ENCODE results near the gene LCN2.

Gene LCN2

DNA sequence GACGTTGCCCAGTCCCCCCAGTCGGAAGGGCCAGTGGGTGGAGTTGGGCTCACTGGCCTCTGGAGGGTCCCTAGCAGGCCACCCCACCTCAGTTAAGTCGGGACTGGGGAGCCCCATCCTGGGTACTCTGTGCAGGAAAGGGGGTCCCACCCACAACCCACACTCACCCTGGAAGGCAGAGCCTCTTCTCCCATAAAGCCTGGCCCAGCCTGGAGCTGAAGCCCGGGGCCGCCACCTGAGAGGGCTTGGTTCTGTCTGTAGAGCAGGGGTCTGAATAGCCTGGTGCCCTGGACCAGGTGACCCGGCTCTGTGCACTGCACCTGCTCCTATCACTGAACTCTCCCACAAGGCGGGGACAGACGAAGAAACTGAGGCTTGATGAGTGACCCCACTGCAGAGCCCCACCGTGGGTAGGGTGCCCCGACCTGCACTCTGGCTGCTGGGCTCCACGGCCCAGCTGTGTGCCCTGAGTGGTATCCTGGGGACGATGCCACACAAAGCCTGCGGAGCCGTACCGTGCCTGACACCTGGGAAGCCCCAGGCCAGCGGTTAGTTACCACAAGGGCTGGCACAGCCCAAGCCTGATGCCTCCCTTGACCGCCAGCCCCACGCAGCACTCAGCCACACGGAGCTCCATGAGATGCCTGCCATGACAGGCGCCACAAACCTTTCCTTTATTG is 29.1 kb upstream of the LCN2 start:
- H3K4me3 ChIP-seq (ENCODE audit: low read length): no peak overlapping the region
- TF ChIP-seq, protein P1, sequence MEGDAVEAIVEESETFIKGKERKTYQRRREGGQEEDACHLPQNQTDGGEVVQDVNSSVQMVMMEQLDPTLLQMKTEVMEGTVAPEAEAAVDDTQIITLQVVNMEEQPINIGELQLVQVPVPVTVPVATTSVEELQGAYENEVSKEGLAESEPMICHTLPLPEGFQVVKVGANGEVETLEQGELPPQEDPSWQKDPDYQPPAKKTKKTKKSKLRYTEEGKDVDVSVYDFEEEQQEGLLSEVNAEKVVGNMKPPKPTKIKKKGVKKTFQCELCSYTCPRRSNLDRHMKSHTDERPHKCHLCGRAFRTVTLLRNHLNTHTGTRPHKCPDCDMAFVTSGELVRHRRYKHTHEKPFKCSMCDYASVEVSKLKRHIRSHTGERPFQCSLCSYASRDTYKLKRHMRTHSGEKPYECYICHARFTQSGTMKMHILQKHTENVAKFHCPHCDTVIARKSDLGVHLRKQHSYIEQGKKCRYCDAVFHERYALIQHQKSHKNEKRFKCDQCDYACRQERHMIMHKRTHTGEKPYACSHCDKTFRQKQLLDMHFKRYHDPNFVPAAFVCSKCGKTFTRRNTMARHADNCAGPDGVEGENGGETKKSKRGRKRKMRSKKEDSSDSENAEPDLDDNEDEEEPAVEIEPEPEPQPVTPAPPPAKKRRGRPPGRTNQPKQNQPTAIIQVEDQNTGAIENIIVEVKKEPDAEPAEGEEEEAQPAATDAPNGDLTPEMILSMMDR (conservative IDR thresholded peaks at IDR 0.05; ENCODE audit: low read length): no peak
- no peak for DNase-seq (ENCODE audit: low read depth)

DNA sequence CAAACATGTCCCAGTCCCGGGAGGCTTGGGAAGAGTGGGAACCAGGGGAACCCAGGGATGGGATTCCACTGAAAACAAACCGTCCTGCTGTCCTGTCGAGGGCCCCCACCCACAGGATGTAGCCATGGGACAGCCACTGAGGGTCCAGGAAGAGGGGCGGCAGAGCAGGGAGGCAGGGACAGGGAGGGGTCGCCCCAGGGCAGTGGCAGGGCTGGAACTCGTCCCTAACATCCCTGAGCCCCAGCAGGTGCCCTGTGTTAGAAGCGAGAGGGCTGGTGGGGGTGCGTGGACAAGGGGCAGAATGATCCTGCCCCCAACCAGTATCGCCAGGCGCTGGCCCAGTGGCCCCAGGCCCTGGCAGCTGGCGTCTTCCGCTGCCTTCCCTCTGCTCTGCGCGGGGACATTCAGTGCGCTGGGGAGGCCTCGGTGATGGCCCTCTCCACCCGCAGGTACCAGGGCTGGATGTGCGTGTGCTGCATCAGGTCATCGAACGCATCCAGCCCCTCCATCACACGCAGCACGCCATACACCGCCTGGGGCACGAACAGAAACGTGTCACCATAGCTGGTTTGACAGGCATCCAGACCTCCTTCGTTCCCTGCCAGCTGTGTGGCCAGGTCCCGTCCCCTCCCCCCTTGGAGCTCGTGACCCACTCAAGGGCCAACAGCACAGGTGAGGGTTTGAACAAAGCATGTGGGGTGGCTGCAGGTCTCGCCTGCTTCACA is 28.4 kb upstream of the LCN2 start:
- no peak overlapping the region for H3K4me3 ChIP-seq (ENCODE audit: low read length)
- DNase-seq (ENCODE audit: low read depth): no peak
- TF ChIP-seq, protein P1 (conservative IDR thresholded peaks at IDR 0.05; ENCODE audit: low read length): no peak

DNA sequence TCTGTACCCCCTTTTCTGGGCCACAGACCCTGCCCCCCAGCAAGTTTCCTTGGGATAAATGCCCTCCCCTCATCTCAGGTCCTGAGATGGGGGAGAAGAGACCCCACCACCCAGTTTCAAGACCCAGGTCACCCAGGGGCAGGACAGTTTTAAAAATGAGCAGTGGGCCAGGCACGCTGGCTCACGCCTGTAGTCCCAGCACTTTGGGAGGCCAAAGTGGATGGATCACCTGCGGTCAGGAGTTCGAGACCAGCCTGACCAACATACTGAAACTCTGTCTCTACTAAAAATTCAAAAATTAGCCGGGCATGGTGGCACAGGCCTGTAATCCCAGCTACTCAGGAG is 27.8 kb upstream of the LCN2 start:
- no peak for DNase-seq (ENCODE audit: low read depth)
- TF ChIP-seq, protein P1 (conservative IDR thresholded peaks at IDR 0.05; ENCODE audit: low read length): no peak
- no peak overlapping the region for H3K4me3 ChIP-seq (ENCODE audit: low read length)

DNA sequence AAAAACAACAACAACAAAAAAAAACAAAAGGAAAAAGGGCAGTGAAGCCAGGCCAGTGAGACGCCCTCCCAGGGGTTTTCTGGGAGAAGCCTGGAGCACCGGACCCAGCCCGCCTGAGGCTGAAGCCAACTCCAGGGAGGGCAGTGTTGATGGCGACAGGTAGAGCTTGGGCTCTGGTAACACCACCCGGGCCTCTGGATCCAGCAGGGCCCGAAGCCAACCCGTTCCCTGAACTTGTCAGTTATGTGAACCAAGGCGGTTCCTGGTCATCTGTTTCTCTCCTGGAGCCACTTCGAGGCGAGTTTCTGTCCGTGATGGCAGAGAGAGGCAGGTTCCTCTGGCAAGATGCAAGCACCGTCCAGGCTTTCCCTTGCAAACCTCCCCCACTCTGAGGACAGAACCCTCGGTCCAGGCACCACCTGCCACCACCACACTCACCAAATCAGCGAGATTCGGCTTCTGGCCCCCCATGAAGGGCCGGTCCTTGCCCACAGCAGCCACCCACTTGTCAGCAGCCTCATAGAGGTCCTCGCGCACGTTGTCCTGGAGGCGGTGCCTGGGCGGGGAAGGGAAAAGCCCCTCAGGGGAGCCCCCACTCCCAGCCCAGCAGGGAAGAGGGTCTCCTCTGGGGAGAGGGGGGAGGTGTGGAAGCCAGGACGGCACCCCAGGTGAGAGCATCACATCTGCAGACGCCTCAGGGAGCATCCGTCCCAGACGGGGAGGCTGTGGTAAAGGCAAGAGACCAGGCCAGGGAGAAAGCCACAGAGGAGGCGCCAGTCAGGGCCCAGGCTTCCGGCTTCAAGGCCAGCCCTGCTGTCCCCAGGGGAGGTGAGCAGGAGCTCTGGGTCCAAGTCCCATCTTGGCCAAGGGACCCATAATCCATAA is 27.1 kb upstream of the LCN2 start:
- no peak overlapping the region for H3K4me3 ChIP-seq (ENCODE audit: low read length)
- DNase-seq (ENCODE audit: low read depth): no peak
- TF ChIP-seq, protein P1 (conservative IDR thresholded peaks at IDR 0.05; ENCODE audit: low read length): no peak

DNA sequence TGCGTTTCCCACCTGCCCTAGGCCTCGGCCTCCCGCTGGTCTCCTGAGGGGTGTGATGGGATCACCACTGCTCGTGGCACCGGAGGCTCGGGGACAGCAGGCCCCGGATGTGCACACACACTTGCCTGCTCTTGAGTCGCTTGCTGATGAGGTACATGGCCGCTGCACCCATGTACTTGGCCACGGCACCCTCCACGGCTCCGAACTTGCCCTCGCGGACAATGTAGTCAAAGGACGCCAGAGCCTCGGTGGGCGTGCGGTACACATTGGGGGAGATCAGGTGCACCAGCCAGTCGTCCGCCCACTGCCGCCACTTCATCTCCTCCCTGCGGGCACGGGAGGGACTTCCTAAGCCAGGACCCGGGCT is 26.5 kb upstream of the LCN2 start:
- DNase-seq (ENCODE audit: low read depth): no peak
- no peak overlapping the region for H3K4me3 ChIP-seq (ENCODE audit: low read length)
- TF ChIP-seq, protein P1 (conservative IDR thresholded peaks at IDR 0.05; ENCODE audit: low read length): no peak

DNA sequence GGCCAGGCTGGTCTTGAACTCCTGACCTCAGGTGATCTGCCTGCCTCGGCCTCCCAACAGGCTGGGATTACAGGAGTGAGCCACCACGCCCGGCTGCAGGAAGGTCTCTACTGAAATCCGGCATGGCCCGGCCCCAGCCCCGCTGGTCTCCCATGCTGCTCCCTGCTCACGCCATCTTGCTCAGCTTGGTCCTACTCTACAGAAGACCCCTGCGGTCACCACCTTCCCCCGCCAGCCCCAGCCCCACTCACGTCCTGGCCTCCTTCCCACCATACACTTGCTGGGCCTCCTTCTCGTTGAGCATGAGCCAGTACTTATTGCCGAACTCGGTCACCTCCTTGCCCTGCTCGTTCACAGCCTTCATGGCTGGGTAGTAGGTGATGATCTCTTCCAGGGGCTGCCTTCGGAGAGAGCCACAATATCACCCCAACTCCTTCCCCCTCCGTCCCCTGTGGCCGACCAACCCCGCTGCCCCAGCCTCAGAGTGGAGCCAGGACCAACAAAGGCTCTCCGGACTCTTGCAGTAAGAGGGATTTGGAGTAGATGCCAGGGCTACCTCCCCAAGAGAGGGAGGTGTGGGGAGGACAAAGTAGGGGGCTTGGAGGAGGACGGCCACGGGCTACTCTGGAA is 25.7 kb upstream of the LCN2 start:
- no peak overlapping the region for H3K4me3 ChIP-seq (ENCODE audit: low read length)
- TF ChIP-seq, protein P1 (conservative IDR thresholded peaks at IDR 0.05; ENCODE audit: low read length): no peak
- no peak for DNase-seq (ENCODE audit: low read depth)
